Measurements from ENCODE around the gene HAUS7.

- TF ChIP-seq, protein P1, sequence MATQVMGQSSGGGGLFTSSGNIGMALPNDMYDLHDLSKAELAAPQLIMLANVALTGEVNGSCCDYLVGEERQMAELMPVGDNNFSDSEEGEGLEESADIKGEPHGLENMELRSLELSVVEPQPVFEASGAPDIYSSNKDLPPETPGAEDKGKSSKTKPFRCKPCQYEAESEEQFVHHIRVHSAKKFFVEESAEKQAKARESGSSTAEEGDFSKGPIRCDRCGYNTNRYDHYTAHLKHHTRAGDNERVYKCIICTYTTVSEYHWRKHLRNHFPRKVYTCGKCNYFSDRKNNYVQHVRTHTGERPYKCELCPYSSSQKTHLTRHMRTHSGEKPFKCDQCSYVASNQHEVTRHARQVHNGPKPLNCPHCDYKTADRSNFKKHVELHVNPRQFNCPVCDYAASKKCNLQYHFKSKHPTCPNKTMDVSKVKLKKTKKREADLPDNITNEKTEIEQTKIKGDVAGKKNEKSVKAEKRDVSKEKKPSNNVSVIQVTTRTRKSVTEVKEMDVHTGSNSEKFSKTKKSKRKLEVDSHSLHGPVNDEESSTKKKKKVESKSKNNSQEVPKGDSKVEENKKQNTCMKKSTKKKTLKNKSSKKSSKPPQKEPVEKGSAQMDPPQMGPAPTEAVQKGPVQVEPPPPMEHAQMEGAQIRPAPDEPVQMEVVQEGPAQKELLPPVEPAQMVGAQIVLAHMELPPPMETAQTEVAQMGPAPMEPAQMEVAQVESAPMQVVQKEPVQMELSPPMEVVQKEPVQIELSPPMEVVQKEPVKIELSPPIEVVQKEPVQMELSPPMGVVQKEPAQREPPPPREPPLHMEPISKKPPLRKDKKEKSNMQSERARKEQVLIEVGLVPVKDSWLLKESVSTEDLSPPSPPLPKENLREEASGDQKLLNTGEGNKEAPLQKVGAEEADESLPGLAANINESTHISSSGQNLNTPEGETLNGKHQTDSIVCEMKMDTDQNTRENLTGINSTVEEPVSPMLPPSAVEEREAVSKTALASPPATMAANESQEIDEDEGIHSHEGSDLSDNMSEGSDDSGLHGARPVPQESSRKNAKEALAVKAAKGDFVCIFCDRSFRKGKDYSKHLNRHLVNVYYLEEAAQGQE (IDR thresholded peaks at IDR 0.05; ENCODE audit: unreplicated experiment): no peak
- TF ChIP-seq POLR2AphosphoS5 (IDR thresholded peaks at IDR 0.05; ENCODE audit: low read depth): no peak
- TF ChIP-seq EZH2 (IDR thresholded peaks at IDR 0.05; ENCODE audit: low read depth, unreplicated experiment): no peak
- TF ChIP-seq, protein P2, sequence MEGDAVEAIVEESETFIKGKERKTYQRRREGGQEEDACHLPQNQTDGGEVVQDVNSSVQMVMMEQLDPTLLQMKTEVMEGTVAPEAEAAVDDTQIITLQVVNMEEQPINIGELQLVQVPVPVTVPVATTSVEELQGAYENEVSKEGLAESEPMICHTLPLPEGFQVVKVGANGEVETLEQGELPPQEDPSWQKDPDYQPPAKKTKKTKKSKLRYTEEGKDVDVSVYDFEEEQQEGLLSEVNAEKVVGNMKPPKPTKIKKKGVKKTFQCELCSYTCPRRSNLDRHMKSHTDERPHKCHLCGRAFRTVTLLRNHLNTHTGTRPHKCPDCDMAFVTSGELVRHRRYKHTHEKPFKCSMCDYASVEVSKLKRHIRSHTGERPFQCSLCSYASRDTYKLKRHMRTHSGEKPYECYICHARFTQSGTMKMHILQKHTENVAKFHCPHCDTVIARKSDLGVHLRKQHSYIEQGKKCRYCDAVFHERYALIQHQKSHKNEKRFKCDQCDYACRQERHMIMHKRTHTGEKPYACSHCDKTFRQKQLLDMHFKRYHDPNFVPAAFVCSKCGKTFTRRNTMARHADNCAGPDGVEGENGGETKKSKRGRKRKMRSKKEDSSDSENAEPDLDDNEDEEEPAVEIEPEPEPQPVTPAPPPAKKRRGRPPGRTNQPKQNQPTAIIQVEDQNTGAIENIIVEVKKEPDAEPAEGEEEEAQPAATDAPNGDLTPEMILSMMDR (conservative IDR thresholded peaks at IDR 0.05; ENCODE audit: low read depth in 2 of 2): no peak
- no peak for TF ChIP-seq EZH2phosphoT487 (IDR thresholded peaks at IDR 0.05; ENCODE audit: unreplicated experiment)
- TF ChIP-seq CREB1 (CRISPR knock-in tag; IDR thresholded peaks at IDR 0.05; ENCODE audit: low read depth): no peak
- no peak for TF ChIP-seq JUNB (IDR thresholded peaks at IDR 0.05; ENCODE audit: unreplicated experiment)
- TF ChIP-seq NANOG (IDR thresholded peaks at IDR 0.05; ENCODE audit: borderline replicate concordance): no peak
- TF ChIP-seq, protein P3, sequence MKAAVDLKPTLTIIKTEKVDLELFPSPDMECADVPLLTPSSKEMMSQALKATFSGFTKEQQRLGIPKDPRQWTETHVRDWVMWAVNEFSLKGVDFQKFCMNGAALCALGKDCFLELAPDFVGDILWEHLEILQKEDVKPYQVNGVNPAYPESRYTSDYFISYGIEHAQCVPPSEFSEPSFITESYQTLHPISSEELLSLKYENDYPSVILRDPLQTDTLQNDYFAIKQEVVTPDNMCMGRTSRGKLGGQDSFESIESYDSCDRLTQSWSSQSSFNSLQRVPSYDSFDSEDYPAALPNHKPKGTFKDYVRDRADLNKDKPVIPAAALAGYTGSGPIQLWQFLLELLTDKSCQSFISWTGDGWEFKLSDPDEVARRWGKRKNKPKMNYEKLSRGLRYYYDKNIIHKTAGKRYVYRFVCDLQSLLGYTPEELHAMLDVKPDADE (IDR thresholded peaks at IDR 0.05): no peak
- TF ChIP-seq ZNF114 (CRISPR knock-in tag; IDR thresholded peaks at IDR 0.05): no peak
- TF ChIP-seq STAT1 (IDR thresholded peaks at IDR 0.05; ENCODE audit: unreplicated experiment): no peak
- no peak for TF ChIP-seq ZNF331 (CRISPR knock-in tag; IDR thresholded peaks at IDR 0.05; ENCODE audit: low read depth)
Measured at GRCh38 chrX:153444333-153445011, 25.9 kb downstream of the HAUS7 start.

Data from GM23338 (cell line).